OCI-LY1 (cell line): ENCODE data around the gene HDAC6.

Source experiments
- CTCF ChIP-seq: fragments of 200-600 bp; sonication (generic), shearing (Covaris generic); IDR thresholded peaks from 2 replicates; pipeline ENCODE4 v1.5.1; 2017; ENCODE audit warnings: mild to moderate bottlenecking, antibody characterized with exemption, low read length, moderate library complexity, mixed read lengths
- EZH2 ChIP-seq: fragments of 200-600 bp; sonication (generic), shearing (Covaris generic); IDR thresholded peaks from 2 replicates; pipeline ENCODE4 v1.8.0; 2017; ENCODE audit warnings: borderline replicate concordance, mixed run types, mild to moderate bottlenecking, antibody characterized with exemption, low read length, moderate library complexity, mixed read lengths

- no peak for TF ChIP-seq CTCF
- no peak for TF ChIP-seq EZH2
Observed at GRCh38 chrX:48864210-48864609, 62.3 kb downstream of the HDAC6 start.
